NCI-H2227 treated with DMSO at 0.1 percent for 48 hours (cell line): ENCODE results near the gene LRFN2.

Experiments
- DNase-seq: peaks from one replicate; lab custom pipeline; 2025; lab: John Stamatoyannopoulos, UW

LRFN2 gene

GRCh38 chr6:40349123-40349900 lies 237.9 kb downstream of the LRFN2 start:
- no peak for DNase-seq

GRCh38 chr6:40348591-40348990 lies 238.6 kb downstream of the LRFN2 start:
- no peak for DNase-seq

DNA sequence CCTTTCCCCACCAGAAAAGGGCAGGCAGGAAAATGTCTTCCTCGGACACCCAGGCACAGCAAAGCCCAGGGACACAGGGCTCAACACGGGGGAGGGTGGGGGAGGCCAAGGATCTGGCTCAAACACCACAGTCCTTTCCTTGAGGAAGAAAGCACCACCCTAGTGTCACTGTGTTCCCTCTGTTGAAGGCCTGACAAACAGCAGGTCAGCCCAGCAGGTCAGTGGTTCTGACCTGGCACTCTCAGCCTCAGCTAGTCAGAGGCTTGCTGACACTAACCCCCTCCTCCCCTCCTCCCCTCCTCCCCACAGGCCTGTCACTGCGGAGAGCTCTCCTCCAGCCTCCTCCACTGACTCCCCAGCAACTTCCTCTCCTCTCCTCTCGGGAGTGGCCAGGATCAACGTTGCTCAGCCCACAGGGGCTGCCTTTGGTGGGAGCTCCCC lies 239.6 kb downstream of the LRFN2 start:
- DNase-seq: no peak

GRCh38 chr6:40346246-40346645 lies 240.9 kb downstream of the LRFN2 start:
- DNase-seq: no peak

GRCh38 chr6:40344566-40345167 lies 242.5 kb downstream of the LRFN2 start:
- no peak for DNase-seq

GRCh38 chr6:40343877-40344565 lies 243.1 kb downstream of the LRFN2 start:
- no peak for DNase-seq

DNA sequence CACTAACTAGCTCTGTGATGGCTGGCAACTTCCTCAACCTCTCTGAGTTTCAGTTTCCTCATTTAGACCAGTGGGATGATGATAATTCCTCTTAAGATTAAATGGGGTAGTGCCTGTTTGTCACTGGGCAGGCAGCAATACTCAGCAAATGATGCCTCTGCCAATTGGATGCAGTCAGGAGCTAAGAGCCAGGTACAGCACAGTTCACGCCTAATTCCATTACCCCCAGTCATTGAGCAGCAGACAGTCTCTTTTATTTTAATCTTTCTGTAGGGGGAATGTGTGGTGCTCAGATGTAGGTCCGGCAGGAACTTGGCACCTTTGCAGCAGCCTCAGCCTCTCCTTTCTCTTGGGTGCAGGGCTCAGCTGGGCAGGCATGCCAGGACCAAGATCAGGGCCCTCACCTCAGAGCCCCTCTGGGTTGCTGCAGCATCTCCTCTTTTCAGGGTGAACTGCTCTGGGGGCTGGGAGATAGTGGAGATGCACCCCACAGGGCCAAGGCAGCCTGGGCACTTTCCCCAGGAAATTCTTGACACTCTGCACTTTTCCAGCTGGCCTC lies 243.8 kb downstream of the LRFN2 start:
- no peak for DNase-seq

- DNase-seq: no peak
Measured at GRCh38 chr6:40342723-40343122, 244.4 kb downstream of the LRFN2 start.

DNA sequence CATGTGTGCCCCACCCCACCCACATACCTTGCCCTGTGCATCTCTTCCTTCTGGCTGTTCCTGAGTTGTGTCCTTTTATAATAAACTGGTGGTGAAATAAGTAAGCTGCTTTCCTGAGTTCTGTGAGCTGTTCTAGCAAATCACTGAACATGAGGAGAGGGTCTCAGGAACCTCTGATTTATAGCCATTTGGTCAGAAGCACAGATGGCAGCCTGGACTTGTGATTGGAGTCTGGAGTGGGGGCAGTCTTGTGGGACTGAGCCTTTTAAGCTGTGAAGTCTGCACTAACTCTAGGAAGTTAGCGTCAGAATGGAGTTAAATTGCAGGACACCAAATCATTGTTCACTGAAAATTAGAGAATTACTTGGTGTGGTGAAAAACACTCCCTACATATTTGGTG lies 245.4 kb downstream of the LRFN2 start:
- DNase-seq: no peak
